Endothelial cell of umbilical vein (primary cell): ENCODE measurements around the gene CCDC150.

Source experiments
- CTCF ChIP-seq, 2 donors: IDR thresholded peaks; 1 replicate in 1 of 2; 2 replicates in 1 of 2; pipeline ENCODE4 v1.5.1; 2011; ENCODE audit warnings: low read length in 2 of 2, mild to moderate bottlenecking in 2 of 2, moderate library complexity in 2 of 2, control low read depth in 1 of 2, inconsistent platforms in 1 of 2, low read depth in 1 of 2; ENCODE audit not compliant: insufficient read depth in 1 of 2; ENCODE audit errors: extremely low read depth in 1 of 2
- POLR2AphosphoS5 ChIP-seq: IDR thresholded peaks from 2 replicates; pipeline ENCODE4 v1.6.1; 2012; ENCODE audit warnings: low read depth, mild to moderate bottlenecking, control low read depth, low read length, moderate library complexity; ENCODE audit not compliant: insufficient read depth

- TF ChIP-seq POLR2AphosphoS5 (no peak), CTCF (IDR thresholded peaks at IDR 0.05; ENCODE audit: extremely low read depth in 1 of 2, insufficient read depth in 1 of 2, low read depth in 1 of 2, low read length in 2 of 2) (no peak)
Observed at GRCh38 chr2:196723571-196723970, 84.1 kb downstream of the CCDC150 start.
